Epithelial cell of prostate (primary cell): ENCODE results near the gene CBS.
"Not testable (repeated sequence)": the region's sequence is repeated elsewhere in the genome, so short reads cannot be mapped to it uniquely, and the experiment has no call there.

Experiments used
- DNase-seq: peaks from one replicate; pipeline ENCODE4 v3.0.0-alpha.2; 2011; ENCODE audit warnings: low read depth, low spot score
- H3K27ac ChIP-seq: fragments of 450-650 bp; 2 replicates; pipeline ENCODE4 v1.5.1; 2017; ENCODE audit warnings: mild to moderate bottlenecking

Gene CBS

GRCh38 chr21:43069682-43070081 is 6.0 kb downstream of the CBS start:
- not testable (repeated sequence) for DNase-seq

GRCh38 chr21:43068065-43068464 is 7.6 kb downstream of the CBS start:
- not testable (repeated sequence) for H3K27ac ChIP-seq, DNase-seq

More at GRCh38 chr21:43069682-43070081, 6.0 kb downstream of the CBS start:
- H3K27ac ChIP-seq, result not testable (repeated sequence)

GRCh38 chr21:43066690-43067089 is 8.9 kb downstream of the CBS start:
- H3K27ac ChIP-seq, DNase-seq: not testable (repeated sequence)

- DNase-seq, result not testable (repeated sequence)
These were observed 9.6 kb downstream of the CBS start for GRCh38 chr21:43065991-43066390.

GRCh38 chr21:43064265-43064917 is 11.2 kb downstream of the CBS start:
- not testable (repeated sequence) for H3K27ac ChIP-seq, DNase-seq

More at GRCh38 chr21:43065991-43066390, 9.6 kb downstream of the CBS start:
- not testable (repeated sequence) for H3K27ac ChIP-seq

- not testable (repeated sequence) for DNase-seq, H3K27ac ChIP-seq
These were observed 12.5 kb downstream of the CBS start for GRCh38 chr21:43062955-43063664.

GRCh38 chr21:43053112-43053511 is 22.5 kb downstream of the CBS start:
- H3K27ac ChIP-seq, DNase-seq: not testable (repeated sequence)

- DNase-seq, H3K27ac ChIP-seq: not testable (repeated sequence)
These were observed 29.5 kb downstream of the CBS start for GRCh38 chr21:43045876-43046821.

- H3K27ac ChIP-seq, DNase-seq: not testable (repeated sequence)
These were observed 30.3 kb downstream of the CBS start for GRCh38 chr21:43045165-43045875.

- not testable (repeated sequence) for H3K27ac ChIP-seq, DNase-seq
These were observed 31.1 kb downstream of the CBS start for GRCh38 chr21:43044547-43044946.

GRCh38 chr21:43043291-43043690 is 32.3 kb downstream of the CBS start:
- not testable (repeated sequence) for H3K27ac ChIP-seq, DNase-seq

- not testable (repeated sequence) for DNase-seq, H3K27ac ChIP-seq
These were observed 33.5 kb downstream of the CBS start for GRCh38 chr21:43042169-43042568.

GRCh38 chr21:43038659-43039044 is 37.0 kb downstream of the CBS start:
- not testable (repeated sequence) for DNase-seq

GRCh38 chr21:43037918-43038658 is 37.5 kb downstream of the CBS start:
- DNase-seq, H3K27ac ChIP-seq: not testable (repeated sequence)

More at GRCh38 chr21:43038659-43039044, 37.0 kb downstream of the CBS start:
- not testable (repeated sequence) for H3K27ac ChIP-seq

- H3K27ac ChIP-seq, DNase-seq: not testable (repeated sequence)
These were observed 38.7 kb downstream of the CBS start for GRCh38 chr21:43036889-43037288.

- DNase-seq, result no peak
These were observed 40.8 kb downstream of the CBS start for GRCh38 chr21:43034826-43035225.

GRCh38 chr21:43034101-43034500 is 41.5 kb downstream of the CBS start:
- no peak for DNase-seq
- H3K27ac ChIP-seq, result no peak overlapping the region

More at GRCh38 chr21:43034826-43035225, 40.8 kb downstream of the CBS start:
- H3K27ac ChIP-seq, result no peak overlapping the region

- no peak for DNase-seq
- H3K27ac ChIP-seq, result no peak overlapping the region
These were observed 44.5 kb downstream of the CBS start for GRCh38 chr21:43031121-43031619.

- no peak overlapping the region for H3K27ac ChIP-seq
- no peak for DNase-seq
These were observed 45.9 kb downstream of the CBS start for GRCh38 chr21:43029785-43030184.
